HG03469 (cell line): Measurements from ENCODE around the gene REG1A.

Source experiments
- ATAC-seq: cut with Tn5 transposase; IDR thresholded peaks from one replicate; pipeline ENCODE4 v1.9.1; 2021; ENCODE audit warnings: mild to moderate bottlenecking, moderate library complexity, moderate number of reproducible peaks; ENCODE audit not compliant: unreplicated experiment

Gene REG1A, protein sequence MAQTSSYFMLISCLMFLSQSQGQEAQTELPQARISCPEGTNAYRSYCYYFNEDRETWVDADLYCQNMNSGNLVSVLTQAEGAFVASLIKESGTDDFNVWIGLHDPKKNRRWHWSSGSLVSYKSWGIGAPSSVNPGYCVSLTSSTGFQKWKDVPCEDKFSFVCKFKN

DNA sequence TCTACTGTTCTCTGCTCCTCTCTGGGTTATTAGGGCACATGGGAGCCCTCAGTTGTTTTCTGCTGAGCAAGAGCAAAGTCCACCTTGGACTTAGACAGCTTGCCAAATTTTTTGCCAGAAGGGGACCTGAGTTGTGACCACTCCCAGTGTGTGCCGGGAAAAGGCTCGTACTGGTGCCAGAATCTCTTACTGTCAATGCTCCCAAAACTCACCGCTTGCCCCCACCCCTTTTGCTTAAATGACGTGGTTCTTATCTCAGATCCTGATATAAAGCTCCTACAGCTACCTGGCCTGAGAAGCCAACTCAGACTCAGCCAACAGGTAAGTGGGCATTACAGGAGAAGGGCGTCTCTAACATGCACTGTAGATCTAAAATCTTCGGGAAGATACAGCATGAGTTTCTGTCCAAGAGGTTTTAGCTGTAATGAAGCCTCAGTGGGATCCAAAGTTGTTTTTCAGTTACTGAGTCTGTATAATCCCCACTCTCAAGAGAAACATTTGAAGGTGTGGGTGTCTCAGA, at the start of gene REG1A:
Gene REG1A, plus strand, starts transcription at position 295 of the 520 bp plus-strand sequence. CDS start 374 bp downstream, outside the sequence.
- no peak for ATAC-seq

DNA sequence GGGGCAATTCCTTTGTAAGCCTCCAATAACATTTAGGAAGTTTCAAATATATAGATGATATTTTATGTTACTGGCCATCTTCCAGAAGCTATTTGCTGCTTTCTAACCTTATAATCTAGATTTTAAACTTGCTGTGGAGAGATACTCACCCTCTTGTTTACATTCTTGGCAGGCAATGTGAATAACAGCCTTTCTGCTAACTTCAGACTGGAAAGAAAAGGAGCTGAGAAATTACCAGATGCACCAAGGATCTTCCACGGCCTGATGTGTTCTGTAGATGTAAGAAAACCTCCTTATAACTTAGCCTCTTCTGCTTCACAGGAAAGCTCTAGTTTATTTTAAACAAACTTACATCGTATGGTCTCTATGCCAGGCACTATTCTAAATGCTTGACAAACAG, 49.2 kb upstream of the REG1A start:
- ATAC-seq, result no peak

DNA sequence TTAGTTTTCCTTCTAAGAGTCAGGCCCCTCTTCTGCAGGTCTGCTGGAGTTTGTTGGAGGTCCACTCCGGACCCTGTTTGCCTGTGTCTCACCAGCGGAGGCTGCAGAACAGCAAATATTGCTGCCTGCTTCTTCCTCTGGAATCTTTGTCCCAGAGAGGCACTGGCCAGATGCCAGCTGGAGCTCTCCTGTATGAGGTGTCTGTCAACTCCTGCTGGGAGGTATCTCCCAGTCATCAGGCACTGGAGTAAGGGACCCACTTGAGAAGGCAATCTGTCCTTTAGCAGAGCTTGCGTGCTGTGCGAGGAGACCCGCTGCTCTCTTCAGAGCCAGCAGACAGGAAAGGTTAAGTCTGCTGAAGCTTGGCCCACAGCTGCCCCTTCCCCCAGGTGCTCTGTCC, 37.3 kb upstream of the REG1A start:
- no peak for ATAC-seq

DNA sequence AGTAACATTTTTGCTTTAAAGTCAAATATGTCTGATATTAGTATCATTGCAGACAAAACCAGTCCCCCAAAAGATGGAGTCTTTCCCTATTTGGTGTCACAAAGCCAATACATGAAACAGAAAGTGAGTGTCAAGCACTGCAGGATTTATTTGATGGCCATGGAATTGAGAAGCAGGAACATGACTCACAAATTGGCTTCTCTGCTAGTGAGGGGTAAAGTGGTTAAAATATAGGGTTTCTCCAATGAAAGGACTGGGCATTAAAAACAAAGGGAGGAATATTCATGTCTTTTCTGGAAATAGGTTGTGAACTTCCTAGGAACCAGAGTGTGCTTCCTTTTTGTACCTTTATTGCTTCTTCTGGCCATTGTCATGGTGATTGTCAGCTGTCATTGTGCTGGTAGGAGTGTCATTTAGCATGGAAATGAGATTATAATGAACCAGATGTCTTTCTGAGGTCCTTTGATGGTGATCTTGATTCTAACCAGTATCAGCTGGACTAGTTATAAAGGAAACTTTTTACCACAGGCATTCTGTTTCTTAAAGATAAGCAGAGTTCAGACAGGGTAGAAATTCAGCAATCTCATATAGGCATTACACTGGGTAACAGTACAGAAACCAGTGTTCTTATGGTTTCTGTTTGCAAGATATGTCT, 36.6 kb upstream of the REG1A start:
- no peak for ATAC-seq

DNA sequence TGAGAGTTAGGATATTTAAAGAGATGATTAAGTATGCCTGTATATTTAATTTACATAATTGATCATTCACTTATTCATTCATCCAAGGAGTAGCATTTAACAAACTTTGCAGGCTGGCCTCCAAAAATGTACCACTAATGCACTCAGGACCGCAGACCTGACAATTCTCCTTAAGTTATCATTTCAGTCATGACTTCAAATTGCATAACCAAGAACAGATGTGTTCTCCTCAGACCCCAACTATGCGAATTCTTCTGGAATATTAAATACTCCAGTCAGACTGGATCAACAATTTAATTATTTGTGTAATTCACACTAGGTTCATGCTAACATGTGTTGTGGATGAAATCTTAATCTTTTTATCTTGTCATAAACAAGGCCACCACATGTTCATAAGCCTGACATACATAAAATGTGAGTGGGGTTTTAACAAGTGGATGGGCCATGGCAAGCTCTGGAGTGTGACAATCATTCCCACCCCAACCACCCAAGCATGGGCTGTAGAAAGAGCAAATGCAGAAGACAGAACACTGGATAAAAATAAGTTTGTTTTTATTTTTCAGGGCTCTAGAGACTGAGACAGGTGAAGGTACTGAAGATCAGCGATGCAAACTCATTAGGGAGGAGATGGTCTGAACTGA, 35.7 kb upstream of the REG1A start:
- ATAC-seq, result no peak

DNA sequence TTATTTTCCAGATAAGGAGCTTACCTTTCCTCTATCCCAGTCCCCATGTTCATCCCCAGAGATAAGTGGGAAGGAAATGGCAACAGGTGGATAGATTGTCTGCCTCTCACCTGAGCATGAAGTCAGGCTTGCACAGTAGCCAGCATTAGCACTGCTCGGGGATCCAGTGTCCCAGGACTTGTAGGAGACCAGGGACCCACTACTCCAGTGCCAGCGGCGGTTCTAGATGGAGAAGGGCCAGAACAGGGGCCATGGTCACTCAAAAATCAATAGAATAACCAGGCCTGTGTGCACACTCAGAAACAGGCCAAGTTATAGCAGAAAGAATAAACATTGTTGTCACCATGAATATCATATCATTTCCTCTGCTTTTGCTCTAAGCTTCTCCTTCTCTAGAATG, 34.9 kb upstream of the REG1A start:
- ATAC-seq, result no peak

DNA sequence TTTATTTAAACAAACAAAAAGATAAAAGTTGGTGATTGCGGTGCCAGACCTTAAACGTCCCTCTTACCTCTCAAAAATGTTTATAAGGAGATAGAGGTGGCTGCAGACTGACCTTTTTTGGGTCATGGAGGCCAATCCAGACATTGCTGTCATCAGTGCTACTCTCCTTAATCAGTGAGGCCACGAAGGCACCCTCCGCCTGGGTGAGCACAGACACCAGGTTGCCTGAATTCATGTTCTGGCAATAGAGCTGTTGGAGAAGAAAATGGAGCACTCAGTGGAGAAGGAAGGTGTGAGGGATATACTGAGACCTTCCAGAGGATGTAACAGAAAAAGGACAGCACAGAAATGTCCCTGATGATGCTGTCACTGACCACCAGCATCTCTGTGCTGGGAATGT, 34.0 kb upstream of the REG1A start:
- no peak for ATAC-seq

DNA sequence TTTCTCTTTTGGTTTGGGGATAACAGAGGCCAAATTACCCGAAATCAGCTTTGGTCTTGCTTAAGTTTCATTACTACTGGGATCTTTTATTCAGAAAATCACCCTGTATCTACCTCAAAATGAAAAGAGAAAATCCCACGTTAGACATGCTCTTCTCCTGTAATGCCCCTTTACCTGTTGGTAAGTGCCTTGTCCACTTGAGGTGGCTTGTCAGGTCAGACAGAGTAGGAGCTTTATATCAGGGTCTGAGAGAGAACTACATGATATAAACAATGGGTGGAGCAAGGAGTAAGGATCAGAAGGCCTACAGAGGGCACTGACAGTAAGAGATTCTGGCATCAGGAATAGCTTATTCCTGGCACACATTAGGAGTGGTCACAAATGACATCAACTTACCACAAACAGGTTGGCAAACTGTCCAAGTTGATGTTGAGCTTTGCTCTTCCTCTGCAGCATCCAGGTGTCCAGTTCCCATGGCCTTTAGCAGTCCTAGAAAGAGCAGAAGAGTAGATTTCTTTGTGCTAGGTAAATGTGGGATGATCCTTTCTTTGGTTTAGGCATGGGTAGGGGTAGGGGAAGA, 32.4 kb upstream of the REG1A start, which contains the start of gene REG1B:
Gene REG1B, minus strand, starts transcription at position 209 of the 580 bp plus-strand sequence. CDS start 381 bp downstream, outside the sequence.
- ATAC-seq, result no peak

DNA sequence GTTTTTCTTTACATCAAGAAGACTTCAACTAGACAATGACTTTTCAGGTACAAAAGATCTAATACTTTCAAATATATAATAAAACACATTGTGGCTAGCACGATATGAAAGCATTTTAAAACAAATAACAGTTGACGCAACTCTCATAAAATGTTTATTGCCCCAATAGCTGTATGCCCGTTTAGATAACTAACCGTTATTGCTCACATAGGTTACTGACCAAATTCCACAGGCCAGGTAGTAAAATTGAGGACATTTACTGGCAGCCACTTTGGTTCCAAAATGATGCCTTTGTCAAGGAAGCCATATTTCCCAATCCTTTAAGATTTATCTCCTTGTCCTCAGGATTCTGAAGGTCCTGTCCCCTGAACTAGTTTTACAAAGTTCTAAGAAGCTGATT, 29.6 kb upstream of the REG1A start:
- no peak for ATAC-seq

DNA sequence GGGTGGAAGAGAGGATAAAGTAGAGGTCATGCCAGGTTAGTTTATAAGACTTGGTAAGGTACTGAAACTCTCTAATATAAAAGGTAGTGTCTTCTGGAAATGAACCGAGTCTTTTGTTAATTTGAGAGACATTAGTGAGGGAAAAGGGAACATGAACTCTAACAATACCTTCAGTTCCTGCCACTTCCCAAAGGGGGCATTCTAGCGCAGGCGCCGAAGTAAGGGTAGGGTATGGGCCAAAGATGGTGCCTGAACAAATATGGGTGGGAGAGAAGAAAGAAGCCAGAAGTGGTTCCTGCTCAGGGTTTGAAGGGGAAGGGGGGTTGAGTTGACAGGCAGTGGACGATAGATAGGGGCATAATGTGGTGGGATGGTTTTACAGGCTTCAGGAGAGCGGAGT, 22.4 kb upstream of the REG1A start:
- no peak for ATAC-seq

DNA sequence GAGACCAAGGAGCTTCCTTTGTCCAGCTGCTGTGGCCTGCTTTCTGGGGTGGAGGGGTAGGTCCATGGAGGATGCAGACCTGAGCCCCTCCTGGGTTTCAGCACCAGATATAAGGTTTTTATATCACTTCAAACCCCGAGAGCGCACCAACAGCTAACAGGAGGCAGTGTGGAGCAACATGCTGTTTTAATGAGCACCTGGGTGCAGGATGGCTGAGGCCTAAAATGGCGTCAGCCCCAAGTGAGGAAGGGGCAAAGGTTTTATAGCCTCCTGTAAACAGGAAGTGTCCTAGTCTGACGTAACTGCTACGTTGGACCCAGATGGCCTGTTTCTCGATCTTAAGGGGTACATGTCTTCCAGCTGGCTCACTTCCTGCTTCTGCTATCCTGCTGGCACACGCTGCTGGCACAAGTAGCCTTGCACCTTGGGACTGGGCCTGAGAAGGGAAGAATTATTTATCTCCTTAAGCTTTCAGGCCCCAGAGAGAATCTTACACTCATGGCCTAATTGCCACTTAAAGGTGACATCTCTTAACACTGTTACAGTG, 21.1 kb upstream of the REG1A start:
- no peak for ATAC-seq

DNA sequence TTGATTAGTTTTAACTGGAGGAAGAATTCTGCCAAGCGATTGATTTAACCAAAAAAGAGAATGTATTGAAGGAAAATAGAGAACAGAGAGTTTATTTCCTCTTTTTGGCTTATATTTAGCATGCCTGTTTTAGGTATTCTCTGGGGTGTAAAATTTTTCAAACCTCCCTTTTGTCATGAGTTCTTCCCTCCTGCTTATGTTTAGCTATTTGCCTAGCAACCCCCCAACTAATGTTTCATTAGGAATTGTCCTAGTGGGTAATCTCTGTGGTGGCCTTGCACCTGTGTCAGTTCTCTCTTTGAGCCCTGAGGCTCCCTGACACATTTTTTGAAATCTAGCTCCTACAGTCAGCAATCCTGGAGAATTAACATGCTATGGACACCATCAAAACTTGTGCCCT, 20.0 kb upstream of the REG1A start:
- ATAC-seq, result no peak

DNA sequence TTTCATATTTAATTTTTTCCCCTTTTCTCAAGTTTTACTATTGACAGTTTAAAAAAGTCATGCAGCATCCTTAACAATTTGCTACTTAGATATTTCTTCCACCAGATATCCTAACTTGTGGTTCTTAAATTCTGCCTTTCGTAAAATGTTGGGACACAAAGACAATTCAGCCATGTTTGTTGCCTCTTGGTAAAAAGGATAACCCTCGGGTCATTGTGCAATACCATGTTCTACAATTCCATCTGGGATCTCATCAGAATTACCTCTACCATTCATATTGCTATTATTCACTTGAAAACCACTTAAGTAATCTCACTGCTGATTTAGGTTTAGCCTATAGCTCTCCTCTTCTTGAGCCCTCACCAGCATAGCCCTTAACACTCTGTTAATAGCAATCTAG, 19.3 kb upstream of the REG1A start:
- no peak for ATAC-seq

DNA sequence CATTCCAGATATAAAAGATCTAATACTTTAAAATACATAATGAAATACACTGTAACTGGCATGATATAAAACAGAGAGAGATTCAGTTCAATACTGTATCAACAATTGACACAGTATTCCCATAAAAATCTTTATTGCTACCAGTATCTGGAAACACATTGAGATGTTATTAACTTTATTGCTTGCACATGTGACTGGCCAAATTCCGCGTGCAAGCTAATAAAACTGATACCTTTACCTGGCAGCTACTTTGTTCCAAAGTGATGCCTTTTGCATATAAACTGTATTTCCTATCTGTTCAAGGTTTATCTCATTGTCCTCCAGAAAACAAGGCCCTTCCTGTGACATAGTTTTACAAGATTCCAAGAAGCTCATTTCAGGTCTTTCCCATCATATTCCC, 17.1 kb upstream of the REG1A start:
- ATAC-seq, result no peak

DNA sequence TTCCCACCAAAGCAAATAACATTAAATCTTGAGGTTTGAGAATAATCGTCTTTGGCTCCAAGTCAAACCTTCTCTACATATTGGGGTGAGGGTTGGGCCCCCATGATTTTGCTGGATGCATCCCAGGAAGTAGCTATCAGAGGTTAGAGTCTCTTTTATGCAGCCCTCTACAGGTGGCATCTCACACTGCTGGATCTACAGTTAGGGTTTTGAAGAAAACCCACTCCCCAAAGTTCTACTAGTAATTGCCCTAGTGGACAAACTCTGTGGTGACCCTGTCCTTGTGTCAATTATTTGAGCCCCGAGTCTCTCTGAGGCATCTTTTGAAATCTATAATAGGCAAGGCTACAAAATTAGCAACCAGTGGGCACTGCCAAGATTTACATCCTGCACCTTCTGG, 15.0 kb upstream of the REG1A start:
- no peak for ATAC-seq

DNA sequence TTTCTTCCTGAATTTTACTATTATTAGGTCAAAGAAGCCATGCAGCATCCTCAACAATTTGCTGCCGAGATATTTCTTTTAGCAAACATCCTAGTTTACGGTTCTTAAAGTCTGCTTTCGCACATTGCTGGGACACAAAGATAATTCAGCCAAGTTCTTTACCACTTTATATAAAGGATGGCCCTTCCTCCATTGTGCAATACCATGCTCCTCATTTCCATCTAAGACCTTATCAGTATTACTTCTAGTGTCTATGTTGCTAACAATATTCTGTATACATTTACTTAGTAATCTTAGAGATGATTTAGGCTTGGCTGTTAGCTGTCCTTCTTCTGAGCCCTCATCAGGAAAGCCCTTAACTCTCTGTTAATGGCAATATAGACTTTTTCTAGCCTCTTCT, 8.0 kb upstream of the REG1A start:
- no peak for ATAC-seq

DNA sequence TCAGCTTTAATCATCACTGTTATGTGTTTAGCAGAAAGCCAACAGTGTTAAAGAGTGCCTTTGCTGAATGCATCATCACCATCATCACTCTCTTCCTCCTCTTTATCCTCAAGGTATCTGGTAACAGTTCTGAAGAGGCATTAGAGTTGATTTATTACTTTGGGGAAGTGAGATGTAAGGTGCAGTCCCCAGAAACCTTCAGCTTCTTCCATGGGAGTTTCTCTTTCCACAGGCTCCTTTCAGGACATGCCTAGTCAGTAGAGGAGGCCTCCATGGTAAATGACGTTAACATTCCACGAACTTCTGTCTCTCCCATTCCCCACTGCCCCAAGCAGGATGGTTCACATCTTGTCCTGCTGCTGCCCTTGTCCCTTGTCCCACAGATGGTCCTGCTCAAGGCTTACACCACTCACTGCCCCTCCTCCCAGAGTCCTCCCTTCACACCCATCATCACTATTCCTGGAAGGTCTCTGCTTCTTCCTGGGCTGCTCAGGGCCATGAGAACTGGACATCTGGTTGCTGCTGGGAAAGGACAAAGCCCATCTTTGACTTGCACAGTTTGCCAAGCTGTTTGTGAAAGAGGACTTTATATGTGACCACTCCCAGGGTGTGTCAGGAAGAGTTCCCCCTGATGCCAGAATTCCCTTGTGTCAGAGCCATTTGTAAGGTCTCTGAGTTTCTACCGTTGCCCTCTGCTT, 5.3 kb upstream of the REG1A start:
- ATAC-seq, result no peak

DNA sequence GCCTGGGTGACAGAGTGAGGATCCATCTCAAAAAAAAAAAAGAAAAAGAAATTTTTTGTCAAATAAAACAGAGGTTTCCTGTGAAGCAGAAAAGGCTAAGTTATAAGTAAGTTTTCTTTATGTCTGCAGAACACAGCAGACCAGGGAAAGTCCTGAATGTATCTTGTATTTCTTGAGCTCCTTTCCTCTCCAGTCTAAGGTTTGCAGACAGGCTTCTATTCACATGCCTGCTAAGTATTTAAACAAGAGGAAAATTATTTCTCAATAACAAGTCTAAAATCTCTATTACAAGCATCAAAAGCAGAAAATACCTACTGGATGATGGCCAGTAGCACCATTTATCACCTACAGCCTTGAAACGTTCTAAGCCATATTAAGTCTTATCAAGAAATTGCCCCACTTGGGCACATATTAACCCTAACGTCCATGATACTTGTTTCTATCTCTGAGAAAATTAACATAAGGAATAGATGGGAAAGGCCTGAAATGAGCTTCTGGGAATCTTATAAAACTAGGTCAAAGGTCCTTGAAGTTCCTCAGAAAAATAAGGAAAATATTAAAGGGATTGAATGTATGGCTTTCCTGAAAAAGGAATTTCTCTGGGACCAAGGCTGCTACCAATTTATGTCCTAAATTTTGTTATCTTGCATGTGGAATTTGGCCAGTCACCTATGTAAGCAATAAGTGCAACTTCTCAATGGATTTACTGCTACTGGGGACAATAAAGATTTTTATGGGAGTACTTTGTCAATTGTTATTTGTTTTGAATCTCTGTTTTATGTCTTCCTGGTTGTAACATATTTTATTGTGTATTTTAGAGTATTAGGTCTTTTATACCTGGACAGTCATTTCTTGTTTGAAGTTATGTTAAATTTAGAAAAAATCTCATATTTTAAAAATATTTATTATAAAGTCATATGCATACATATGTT, 3.0 kb upstream of the REG1A start:
- no peak for ATAC-seq

DNA sequence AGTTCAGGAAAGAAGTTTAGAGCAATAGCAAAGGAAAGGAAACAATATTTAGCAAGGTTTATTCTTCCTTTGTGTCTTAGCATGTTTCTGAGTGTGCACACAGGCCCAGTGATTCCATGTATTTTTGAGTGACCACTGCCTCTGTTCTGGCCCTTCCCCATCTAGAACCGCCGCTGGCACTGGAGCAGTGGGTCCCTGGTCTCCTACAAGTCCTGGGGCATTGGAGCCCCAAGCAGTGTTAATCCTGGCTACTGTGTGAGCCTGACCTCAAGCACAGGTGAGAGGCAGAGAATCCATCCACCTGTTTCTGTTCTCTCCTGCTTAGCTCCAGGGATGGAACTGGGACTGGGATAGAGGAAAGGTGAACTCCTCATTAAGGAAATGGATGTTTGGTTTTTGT, 2.4 kb downstream of the REG1A start:
- no peak for ATAC-seq
